ENCODE results near the gene STARD4.

- TF ChIP-seq CTCF (conservative IDR thresholded peaks at IDR 0.05; ENCODE audit: low read depth, low read length) (no peak), EZH2 (IDR thresholded peaks at IDR 0.05; ENCODE audit: borderline replicate concordance, low read depth, low read length, poor library complexity, severe bottlenecking) (no peak)
Observed at GRCh38 chr5:111447099-111447498, 65.2 kb downstream of the STARD4 start.

Measured in A673 (cell line).